HG02938 (cell line): ENCODE measurements around the gene ABL1.
"Not testable (repeated sequence)": the region's sequence is repeated elsewhere in the genome, so short reads cannot be mapped to it uniquely, and the experiment has no call there.

Experiments used
- ATAC-seq: cut with Tn5 transposase; IDR thresholded peaks from one replicate; pipeline ENCODE4 v1.9.1; 2021; ENCODE audit warnings: mild to moderate bottlenecking, moderate library complexity; ENCODE audit not compliant: unreplicated experiment

The ABL1 gene

GRCh38 chr9:130847306-130848217, 12.5 kb downstream of the ABL1 start:
- no peak for ATAC-seq

- not testable (repeated sequence) for ATAC-seq
Observed at GRCh38 chr9:130848514-130848913, 13.5 kb downstream of the ABL1 start.

- ATAC-seq = no peak
Observed at GRCh38 chr9:130849356-130849755, 14.3 kb downstream of the ABL1 start.

- no peak for ATAC-seq
Observed at GRCh38 chr9:130852801-130853200, 17.7 kb downstream of the ABL1 start.

GRCh38 chr9:130854092-130854491, 19.0 kb downstream of the ABL1 start:
- ATAC-seq = no peak

GRCh38 chr9:130854835-130855234, 19.8 kb downstream of the ABL1 start:
- ATAC-seq = no peak

GRCh38 chr9:130856474-130856873, 21.4 kb downstream of the ABL1 start:
- no peak for ATAC-seq

GRCh38 chr9:130857864-130858738, 23.0 kb downstream of the ABL1 start:
- ATAC-seq = no peak

- no peak for ATAC-seq
Observed at GRCh38 chr9:130858739-130859705, 24.0 kb downstream of the ABL1 start.

GRCh38 chr9:130860458-130861316, 25.6 kb downstream of the ABL1 start:
- no peak for ATAC-seq

- ATAC-seq = no peak
Observed at GRCh38 chr9:130861372-130862180, 26.5 kb downstream of the ABL1 start.

- no peak for ATAC-seq
Observed at GRCh38 chr9:130862217-130862616, 27.2 kb downstream of the ABL1 start.

GRCh38 chr9:130862747-130863146, 27.7 kb downstream of the ABL1 start:
- no peak for ATAC-seq

GRCh38 chr9:130864541-130864940, 29.5 kb downstream of the ABL1 start:
- ATAC-seq = no peak

GRCh38 chr9:130865921-130866320, 30.9 kb downstream of the ABL1 start:
- no peak for ATAC-seq

- ATAC-seq = no peak
Observed at GRCh38 chr9:130866474-130866965, 31.5 kb downstream of the ABL1 start.

- no peak for ATAC-seq
Observed at GRCh38 chr9:130867556-130867955, 32.5 kb downstream of the ABL1 start.

- no peak for ATAC-seq
Observed at GRCh38 chr9:130868230-130868629, 33.2 kb downstream of the ABL1 start.

GRCh38 chr9:130869250-130869649, 34.2 kb downstream of the ABL1 start:
- ATAC-seq = no peak
